Hepatocyte (in vitro differentiated cells): ENCODE data around the gene CHCHD6.

Experiments used
- CTCF ChIP-seq: fragments of 200-600 bp; sonication (generic); IDR thresholded peaks from 2 replicates; pipeline ENCODE4 v1.5.1; 2016; ENCODE audit warnings: antibody characterized with exemption, mild to moderate bottlenecking; ENCODE audit not compliant: poor library complexity
- EZH2 ChIP-seq: fragments of 200-600 bp; sonication (generic); IDR thresholded peaks from 2 replicates; pipeline ENCODE4 v1.6.1; 2016; ENCODE audit warnings: antibody characterized with exemption, mild to moderate bottlenecking, borderline replicate concordance
- EZH2phosphoT487 ChIP-seq: fragments of 200-600 bp; sonication (generic); IDR thresholded peaks from one replicate; pipeline ENCODE4 v1.6.1; 2018; ENCODE audit warnings: antibody characterized with exemption, mild to moderate bottlenecking, low read depth, moderate library complexity; ENCODE audit not compliant: unreplicated experiment, severe bottlenecking

- no peak for TF ChIP-seq EZH2phosphoT487
- TF ChIP-seq CTCF: no peak
- no peak for TF ChIP-seq EZH2
Observed at GRCh38 chr3:126998728-126999127, 294.7 kb downstream of the CHCHD6 start.
